HG03575 (cell line): ENCODE data around the gene BPI.
"Not testable (repeated sequence)": the region's sequence is repeated elsewhere in the genome, so short reads cannot be mapped to it uniquely, and the experiment has no call there.

ENCODE experiments used
- ATAC-seq: cut with Tn5 transposase; IDR thresholded peaks from one replicate; pipeline ENCODE4 v1.9.1; 2021; ENCODE audit not compliant: unreplicated experiment, insufficient number of reproducible peaks, low FRiP score; ENCODE audit errors: extremely low read depth

Gene BPI

DNA sequence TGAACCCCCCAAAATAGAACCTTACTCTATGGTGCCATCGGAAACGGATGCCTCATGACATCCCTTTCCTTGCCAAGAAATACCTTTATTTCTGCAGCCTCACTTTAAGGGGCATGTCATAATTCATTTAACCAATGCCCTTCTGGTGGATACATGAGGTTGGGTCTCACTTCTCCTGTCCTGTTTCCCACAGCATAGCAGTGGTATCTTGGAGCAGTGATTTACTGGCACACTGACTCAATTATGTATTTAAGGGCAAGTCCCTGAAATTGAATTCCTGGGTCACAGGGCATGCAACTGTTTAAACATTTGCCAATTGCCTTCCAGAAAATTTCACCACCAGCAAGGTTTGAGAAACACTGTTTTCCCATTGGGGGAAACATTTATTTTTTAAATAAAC is 41.7 kb downstream of the BPI start:
- ATAC-seq, result no peak

- ATAC-seq, result no peak
Measured at GRCh38 chr20:38346247-38346651, 42.3 kb downstream of the BPI start, which contains the start of gene LBP. TSS of gene LBP (plus strand) at chr20:38346482. CDS start at chr20:38346517, 35 bp downstream.

- no peak for ATAC-seq
Measured at GRCh38 chr20:38346741-38347140, 42.8 kb downstream of the BPI start.

DNA sequence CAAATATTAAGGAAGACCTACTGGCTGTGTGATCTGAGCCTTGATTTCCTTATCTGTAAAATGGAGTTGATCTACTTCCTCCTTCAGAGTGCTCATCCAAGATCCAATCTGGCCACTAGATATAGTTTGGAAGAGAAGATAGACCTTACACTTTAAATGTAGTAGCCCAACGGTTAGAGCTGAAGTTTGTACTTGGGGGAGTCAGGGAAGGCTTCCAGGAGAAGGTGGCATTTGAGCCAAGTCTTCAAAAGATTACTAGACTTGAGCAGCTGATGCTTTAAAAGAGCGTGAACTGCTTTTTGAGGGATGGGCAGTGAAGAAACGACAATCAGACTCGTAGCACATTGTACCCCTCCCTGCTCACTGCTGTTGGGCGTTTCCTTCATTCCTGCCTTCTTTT is 45.9 kb downstream of the BPI start:
- ATAC-seq, result no peak

GRCh38 chr20:38350879-38351775 is 47.2 kb downstream of the BPI start:
- ATAC-seq, result no peak

GRCh38 chr20:38353316-38353715 is 49.4 kb downstream of the BPI start:
- ATAC-seq, result no peak

DNA sequence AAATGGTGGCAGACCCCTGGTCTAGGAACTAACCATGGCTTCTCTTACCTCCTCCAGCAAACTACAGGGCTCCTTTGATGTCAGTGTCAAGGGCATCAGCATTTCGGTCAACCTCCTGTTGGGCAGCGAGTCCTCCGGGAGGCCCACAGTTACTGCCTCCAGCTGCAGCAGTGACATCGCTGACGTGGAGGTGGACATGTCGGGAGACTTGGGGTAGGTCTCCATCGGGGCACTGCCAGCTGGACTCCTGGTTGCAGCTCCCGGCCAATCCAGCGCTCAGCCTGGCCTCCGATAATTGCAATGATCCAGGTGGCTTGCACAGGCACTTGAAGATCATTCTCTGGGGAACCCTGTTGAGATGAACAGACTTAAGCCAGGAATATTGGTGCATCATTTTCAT is 50.3 kb downstream of the BPI start:
- no peak for ATAC-seq

DNA sequence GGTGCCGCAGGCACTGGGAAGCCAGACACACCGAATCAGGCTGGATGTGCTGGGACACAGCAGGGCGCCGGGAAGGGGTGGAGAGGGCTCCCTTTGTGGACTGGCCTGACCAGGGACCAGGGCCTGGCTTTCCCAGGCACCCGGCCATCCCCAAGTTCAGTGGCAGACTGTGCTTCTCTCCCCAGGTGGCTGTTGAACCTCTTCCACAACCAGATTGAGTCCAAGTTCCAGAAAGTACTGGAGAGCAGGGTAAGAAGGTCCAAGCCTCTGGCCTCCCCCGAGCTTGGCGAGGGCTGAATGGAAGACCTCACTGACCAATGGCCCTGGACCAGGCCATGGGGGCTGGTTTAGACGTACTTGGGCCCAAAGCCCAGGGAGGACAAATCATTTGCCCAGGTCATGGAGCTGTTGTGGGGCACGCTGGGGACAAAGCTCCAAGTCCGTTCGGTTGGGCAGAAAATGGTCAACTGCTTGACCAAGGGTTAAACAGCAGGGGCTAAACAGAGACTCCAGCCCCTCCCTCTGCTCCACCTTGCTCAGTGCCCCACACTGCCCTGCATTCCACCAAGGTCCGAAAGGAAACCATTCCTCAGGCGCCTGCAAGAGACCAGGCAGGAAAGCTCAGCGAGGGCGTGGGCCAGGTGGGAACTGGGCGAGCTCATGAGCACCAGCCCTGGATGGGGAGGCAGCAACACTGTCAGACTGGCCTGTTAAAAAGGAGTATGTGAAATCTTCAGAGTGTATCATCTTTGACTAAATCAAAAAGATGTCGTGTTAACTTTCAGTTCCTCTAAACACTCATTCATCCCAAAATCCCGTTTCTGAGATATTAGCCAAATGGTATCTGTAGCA is 51.4 kb downstream of the BPI start:
- ATAC-seq, result no peak

DNA sequence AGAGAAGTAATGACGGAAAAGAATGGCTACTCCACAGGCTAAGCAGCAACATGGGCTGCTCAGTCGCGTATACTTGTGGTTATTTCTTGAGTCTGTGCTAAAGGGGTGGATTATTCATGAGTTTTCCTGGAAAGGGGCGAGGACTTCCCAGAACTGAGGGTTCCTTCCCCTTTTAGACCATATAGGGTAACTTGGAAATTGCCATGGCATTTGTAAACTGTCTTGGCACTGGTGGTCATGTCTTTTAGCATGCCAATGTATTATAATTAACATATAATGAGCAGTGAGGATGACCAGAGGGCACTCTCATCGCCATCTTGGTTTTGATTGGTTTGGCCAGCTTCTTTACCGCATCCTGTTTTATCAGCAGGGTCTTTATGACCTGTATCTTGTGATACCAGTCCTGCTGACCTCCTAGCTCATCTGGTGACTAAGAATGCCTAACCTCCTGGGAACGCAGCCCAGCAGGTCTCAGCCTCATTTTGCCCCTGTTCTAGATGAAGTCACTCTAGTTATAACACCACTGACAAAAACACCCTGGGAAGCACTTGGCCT is 53.8 kb downstream of the BPI start:
- no peak for ATAC-seq

DNA sequence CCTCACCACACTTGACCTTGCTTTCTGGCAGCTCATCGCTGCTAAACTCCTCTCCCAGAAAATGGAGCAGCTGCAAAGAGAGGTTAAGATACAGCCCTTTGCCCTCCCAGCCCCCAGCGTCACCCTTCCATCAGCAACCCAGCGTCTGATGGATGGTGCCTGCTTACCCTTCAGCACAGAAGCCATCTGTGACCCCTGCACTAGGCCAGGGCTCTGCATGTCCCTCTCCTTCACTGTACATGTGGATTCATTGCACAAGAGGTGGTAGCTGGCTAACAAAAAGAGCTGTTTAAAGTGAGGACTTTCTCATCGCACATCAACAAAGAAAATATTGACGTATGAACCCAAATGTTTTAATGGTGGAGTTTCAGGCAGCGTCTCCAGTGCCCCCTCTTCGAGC is 54.6 kb downstream of the BPI start:
- ATAC-seq, result no peak

DNA sequence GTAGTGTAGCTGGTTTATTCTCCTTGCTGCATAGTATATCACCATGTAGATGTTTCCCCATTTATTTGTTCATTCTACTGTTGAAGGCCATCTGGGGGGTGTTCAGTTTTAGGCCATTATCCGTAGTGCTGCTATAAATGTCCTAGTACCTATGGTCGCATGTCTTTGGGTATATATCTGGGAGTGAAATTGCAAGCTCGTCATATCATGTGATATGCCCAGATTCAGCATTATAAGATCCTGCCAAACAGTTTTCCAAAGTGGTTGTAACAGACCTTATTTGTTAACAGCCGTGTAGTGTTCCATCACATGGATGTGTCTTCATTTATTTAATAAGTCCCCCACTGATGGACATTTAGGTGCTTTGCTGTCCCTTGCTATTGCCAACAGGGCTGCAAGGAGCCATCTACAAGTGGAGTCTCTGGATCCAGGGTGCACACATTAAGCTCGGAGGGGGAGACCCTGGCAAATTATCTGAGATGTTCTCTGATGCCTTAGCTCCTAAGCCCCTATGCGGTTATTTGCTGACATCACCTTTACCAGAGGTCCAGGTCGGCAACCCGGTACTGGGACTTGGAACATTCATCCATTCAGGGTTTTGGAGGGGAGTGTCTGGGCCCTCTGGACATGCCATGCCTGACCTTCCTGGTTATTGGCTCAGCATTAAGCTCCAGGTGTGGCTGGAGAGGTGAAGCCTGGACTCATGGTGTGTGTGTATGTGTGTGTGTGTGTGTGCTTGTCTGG is 59.2 kb downstream of the BPI start:
- ATAC-seq, result no peak

GRCh38 chr20:38369389-38369788 is 65.4 kb downstream of the BPI start:
- ATAC-seq, result no peak

DNA sequence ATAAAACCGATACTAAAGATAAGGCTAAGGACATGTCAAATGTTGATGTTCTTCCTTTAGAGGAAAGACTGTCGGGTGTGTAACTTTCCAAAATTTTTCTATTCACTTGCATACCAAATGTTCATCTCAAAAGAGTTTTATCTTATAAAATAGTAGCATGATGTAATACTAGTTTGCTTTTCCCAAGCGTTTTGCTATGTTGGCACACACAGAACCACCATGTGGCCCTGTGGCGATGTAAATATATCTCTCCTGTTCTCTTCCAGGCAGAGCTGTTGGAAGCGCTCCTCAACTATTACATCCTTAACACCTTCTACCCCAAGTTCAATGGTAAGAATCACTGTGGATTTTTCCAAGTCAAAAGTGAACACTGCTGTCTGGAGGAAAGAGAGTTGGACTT is 68.8 kb downstream of the BPI start:
- no peak for ATAC-seq

- ATAC-seq, result no peak
Measured at GRCh38 chr20:38373231-38373867, 69.4 kb downstream of the BPI start.

- no peak for ATAC-seq
Measured at GRCh38 chr20:38373898-38374297, 69.9 kb downstream of the BPI start.

- ATAC-seq, result no peak
Measured at GRCh38 chr20:38377039-38377685, 73.2 kb downstream of the BPI start.

DNA sequence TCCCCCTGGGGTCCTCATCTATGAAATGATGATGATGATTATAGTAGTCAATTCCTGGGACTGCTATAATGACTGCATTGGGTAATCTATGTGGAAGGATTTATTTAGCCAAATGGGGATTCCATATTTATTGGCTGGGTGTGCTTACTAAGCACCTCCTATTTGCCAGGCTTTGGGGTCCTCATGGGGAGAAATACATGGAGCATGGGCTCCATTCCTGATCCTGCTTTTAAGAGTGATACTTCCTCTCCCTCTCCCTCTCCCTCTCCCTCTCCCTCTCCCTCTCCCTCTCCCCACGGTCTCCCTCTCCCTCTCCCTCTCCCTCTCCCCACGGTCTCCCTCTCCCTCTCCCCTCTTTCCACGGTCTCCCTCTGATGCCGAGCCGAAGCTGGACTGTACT is 73.9 kb downstream of the BPI start:
- not testable (repeated sequence) for ATAC-seq

DNA sequence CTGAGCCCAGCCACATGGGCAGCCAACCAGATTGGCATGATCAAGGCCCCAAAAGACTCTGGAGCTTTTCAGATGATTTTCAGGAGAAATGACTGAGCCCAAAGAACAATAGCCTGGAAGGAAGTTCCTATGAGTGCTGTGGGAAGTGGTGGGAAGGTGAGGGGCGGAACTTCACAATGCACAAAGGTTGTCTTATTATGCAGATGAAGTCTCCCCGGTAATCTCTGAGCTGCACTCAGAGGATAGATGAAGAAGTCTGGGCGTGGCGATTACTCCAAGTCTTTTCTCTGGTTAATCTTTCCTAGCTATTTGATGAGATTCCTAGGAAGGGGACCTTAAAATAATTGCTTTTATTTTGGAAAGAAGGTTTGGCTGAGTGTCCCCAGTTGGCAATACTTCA is 79.2 kb downstream of the BPI start:
- ATAC-seq, result no peak
